Activated CD4-positive, alpha-beta T cell treated with anti-CD3 and anti-CD28 coated beads, Interleukin-10, Interleukin-2, amounts not matched to agents 100 ng/mL and 50 ng/mL, durations not matched to agents 16 hours and 8 hours (primary cell): ENCODE data around the gene BRD2.
"Not testable (repeated sequence)": the region's sequence is repeated elsewhere in the genome, so short reads cannot be mapped to it uniquely, and the experiment has no call there.

Experiments
- DNase-seq: peaks from one replicate; pipeline ENCODE4 v3.0.0-alpha.2; 2020

BRD2 gene

DNA sequence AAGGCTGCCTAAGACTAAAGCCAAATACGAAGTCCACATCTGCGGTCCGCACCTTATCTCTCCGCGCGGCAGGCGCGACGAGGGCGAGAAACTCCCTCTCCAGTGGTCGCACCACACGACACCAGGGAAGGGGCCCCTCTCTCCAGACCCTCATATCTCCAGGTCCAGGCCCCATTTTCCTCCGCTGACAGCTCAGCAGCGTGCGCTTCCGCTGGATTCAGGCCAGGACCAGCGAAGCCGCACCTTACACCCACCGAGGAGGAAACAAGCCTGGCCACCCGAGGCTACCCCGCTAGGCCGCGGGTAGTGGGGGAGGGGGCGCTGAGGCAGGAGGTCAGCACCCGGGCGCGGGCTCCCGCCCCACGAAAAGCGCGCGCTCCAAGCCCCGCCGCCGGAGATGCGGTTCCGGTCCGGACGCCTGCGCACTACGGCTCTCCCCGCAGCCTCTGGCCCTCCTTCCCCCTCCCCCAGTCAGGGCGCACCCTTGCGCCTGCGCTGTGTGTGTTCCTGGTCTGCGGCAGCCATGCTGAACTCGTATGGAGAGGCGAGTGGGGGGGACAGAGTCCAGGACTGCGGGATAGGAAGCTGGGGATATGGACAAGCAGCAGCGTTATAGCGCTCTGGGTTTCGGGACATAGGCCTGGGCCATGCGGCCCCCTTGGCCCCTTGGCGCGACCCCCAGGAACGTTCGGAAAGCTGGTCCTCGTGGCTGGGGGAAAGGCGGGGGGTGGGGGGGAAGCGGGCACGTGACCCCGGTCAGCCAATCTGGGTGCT, at the start of gene BRD2:
TSS of gene BRD2 (plus strand) at position 502 of the 774 bp plus-strand sequence. CDS start 4,305 bp downstream, outside the sequence.
- DNase-seq, result peak; percentile 99

DNA sequence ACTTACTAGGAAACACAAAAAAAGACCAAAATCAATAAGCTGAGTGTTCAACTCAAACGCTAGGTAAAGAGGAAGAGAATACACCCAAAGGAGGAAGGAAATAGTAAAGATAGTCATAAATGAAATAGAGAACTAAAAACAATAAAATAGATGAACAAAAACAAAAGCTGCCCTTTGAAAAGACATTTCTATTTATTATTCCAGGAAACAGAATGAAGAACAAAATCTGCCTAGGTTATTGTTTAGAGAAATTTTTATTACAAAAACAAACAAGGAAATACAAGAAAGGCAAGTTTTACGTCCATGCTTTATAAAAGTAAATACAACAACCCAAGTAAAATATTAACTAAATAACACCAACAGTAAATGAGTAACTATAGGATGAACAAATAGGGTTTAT, 47.7 kb upstream of the BRD2 start:
- no peak for DNase-seq

DNA sequence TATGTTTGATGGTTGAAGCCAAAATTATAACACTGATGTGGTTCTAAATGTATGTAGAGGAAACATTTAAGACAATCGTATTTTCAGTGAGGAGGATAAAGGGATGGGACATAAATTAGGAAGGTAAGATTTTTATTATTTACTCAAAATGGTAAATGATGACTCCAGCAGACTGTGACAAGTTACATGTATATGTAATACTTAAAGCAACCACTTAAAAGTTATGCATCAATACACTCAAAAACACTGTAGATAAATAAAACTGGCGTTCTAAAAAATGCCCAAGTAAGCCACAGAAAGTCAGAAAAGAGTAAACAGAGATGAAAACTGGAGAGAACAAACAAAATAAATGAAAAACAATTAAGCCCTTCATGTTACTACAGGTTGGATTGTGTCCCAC, 46.3 kb upstream of the BRD2 start:
- DNase-seq, result no peak

DNA sequence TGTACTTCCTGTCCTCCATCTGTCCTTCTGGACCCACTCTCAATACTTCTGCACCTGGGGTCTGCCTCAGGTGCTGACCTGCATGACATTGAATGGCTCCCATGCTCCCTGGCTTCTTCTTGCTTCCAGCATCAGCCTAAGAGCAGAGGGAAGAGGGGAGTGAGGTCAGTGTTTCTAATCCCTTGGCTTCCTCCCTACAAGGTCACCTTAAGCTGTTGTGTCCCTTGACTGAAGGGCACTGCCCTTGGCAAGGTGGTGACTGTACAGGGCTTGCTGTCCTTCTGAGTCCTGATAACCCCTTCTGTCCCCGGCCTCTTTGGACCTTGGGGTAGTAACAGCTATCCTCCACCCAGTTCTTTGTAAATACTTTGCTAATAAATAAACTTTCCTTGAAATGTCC, 37.2 kb upstream of the BRD2 start:
- no peak for DNase-seq

DNA sequence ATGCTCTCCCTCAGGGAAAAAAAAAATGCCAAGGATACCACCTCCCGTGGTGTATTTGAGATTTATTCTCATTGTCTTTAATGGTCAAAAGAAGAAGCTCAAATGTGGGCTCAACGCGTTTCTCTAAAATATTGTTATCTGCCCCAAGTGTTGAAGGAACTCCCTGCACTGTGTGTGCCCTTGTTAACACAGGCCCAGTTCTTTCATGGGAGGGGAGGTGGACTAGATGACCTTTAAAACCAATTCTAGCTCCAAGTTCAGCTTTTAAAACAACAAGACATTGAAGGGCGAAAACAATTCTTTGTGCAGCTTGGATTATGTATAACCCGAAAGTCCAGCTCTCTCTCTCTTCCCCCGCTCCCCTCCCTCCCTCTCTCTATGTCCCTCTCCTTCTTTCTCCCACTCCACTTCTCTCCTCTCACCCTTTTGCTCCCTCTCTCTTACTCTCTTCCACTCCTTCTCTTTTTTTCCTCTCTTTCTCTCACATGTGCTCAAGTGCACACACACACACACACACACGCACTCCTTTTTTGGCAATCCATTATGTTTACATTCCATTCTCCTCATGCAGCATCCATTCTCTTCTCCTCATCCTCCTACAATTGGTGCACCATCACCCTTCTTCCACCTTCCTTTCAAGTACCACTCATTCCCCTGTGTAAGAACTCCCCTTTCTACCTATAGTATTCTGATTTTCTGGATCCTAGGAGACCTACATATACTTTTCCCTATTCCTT, 36.1 kb upstream of the BRD2 start:
- no peak for DNase-seq

DNA sequence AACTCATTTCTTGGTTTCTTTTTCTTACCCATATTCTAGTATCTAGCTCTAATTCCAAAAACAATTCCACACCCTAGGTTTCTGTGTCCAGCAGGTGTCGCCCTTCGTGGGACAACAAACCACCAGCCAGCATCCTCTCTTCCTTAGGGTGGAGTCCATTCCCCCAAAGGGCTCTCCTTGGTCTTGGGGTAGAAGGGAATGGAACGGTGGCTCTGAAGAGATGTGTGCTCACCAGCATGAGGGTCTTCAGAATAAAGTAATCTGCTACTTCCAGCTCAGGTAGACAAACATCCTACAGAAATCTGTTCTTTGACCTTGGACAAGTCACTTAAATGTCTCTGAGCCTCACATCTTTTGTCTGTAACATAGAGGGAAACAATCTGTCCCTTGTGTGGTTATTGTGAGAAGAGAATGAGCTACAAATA, 34.7 kb upstream of the BRD2 start:
- peak; percentile 74 for DNase-seq

DNA sequence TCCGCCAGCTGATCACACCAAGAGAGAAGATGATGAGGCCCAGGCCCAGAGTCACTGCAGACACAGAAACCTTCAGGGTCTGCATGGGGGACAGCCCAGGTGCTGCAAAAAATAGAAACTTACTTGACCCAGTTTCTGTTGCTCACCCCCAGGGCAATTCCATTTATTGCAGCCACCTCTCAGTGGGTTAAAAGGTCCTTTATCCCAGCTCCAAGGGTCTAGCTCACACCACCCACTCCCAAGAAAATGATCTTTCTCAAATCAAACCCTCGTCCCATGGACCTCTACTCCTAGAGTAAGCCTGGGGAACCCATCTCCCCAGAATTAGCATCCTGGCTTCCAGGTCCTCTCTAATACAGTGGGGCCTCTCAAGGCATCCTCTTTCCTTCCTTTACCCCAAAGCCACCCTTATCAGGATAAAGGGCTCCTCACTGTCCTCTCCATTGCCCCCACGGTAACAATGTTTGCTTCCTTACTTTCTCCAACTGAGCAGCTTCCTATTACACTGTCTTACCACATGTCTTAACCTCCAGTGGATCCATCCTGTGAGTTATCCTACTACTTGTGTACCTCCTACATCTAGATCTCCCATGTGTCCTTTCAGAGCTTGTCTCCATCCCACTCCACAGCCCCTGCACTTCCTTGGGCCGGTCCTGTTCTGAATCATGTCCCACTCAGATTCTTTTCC, 32.7 kb upstream of the BRD2 start:
- no peak for DNase-seq

DNA sequence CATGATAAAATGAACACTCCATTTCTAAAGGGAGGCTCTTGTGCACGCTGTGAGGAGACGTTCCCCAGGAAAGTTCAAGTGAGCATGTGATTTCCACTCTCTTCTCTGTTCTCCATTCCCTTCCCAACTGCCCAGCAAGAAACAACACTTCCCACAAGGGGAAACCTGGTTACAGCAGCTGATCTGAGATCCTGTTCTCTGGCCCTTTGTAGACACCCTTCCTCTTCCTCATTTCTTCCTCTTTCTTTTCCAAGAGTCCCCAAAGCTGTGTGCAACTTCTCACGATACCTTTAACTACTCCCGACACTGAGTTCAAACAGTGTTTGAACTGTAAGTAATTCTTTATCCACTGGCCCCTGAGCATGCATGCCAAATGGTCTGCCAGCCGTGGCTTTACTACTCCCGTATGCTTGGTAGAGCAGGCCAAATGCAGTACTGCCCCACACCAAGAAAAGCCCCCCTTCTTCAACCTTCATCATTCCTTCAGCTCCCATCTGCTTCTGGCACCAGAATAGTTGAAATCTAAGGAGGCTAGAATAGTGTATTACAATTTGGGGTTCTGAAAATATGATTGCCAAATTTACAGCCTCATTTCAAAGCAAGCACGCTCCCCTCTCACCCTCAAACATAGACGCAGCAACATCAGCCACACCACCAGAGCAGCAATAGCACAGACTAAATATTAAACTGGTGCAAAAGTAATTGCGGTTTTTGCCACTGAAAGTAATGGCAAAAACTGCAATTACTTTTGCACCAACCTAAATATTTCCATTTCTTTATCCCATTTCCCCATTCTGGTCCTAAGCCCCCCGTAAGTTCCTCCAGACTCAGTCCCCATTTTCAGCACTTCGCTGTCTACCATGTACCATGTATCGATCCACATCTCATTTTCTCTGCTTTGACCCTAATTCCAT, 31.9 kb upstream of the BRD2 start:
- no peak for DNase-seq

DNA sequence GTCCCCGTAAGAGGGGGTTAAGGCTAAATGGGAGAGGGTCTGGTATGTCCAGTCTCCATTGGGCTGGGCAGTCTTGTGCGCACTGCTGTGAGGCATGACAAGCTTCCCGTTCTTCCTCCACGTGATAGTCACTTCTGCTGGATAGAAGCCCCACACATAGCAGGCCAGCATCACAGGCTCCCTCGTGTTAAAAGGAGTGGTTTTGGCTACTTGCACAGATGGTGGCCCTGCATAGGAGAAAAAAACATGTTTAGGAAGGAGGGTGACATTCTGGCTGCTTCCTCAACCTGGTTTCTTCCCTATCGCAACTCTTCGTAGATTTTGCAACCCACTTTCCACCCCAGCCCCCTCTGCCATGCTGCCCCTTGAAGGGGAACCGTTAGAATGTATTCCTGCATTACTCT, 31.2 kb upstream of the BRD2 start:
- DNase-seq, result no peak

DNA sequence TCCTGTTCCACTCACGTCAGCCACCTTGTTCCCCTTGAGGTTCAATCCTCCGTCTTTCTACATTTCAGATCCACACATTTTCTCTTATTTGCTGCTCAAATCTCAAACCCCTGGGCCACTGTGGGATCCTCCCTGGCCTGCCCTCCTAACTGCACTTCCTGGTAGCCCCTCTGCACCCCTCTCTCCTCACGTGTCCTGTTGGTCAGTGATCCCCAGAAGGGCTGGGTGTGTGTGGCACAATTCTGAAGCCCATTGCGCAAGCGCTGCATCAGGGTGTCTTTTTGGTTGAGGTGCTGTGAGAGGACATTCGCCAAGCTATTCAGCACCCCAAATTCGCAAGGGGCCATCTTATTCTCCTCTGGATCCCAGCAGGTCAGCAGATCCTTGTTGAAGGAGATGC, 29.9 kb upstream of the BRD2 start:
- DNase-seq, result no peak

DNA sequence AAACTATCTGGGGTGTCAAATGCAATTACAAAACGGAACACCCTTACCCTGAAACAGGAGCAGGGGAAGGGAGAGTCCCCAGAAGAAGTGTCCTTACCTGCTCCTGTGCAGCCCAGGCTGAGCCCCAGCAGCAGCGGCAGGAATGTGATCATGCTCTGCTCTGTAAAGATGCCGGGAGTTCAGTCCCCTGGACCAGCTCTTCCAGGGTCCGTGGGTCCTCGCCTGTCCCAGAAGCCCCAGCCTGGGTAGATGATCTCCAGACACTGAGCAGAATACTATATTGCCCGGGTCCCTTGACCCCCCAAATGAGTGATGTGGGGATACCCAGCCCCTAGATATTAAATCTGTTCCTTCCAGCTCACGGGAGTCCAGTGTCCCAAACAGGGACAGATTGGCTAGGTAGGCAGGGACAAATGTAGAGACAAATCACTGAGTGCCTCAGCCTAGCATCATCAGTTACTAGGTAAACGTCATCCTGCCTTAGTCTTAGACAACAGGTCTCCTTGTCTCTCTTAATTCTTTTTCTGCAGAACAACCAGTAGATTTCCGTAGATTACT, 27.7 kb upstream of the BRD2 start, which contains the start of gene HLA-DMB:
TSS of gene HLA-DMB (minus strand) at position 373 of the 558 bp plus-strand sequence. CDS start at position 152, 221 bp downstream.
- peak; percentile 89 for DNase-seq

DNA sequence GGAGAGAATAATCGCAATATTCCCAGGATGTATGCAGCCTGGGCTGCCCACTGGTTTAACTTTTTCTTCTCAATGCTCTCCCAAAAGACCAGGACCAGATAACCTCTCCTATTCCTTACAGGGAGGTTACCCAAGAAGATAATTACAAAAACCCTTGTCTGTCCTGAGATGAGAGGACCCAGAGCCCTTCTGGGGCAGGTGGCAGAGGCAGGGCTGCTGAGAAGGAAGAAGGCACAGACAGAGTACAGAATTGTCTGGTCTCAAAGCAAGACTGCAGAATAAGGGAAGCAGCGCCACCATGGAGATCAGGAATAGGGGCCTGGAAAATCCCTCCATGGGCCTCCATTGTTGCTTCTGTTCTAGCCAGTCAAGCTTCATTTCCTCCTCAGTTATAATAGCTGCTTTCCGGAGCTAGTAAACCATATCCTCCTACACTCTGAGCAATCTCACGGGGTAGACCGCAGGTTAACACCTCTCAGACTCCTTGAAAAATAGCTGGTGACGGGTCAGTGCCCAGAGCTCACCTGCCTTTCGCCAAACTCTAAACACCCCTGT, 27.1 kb upstream of the BRD2 start:
- peak; percentile 77 for DNase-seq

DNA sequence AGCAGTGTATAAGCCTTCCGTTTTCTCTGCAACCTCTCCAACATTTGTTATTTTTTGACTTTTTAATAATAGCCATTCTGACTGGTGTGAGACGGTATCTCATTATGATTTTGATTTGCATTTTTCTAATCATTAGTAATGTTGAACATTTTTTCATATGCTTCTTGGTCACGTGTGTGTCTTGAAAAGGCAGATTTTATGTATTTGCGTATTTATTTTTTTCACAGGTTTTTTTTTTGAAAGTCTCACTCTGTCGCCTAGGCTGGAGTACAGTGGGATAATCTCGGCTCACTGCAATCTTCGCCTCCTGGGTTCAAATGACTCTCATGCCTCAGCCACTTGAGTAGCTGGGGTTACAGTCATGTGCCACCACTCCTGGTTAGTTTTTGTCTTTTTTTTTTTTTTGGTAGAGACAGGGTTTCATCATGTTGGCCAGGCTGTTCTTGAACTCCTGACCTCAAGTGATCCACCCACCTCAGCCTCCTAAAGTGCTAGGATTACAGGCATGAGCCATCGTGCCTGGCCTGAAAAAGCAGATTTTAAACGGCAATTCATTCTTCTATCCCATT, 25.8 kb upstream of the BRD2 start:
- not testable (repeated sequence) for DNase-seq

DNA sequence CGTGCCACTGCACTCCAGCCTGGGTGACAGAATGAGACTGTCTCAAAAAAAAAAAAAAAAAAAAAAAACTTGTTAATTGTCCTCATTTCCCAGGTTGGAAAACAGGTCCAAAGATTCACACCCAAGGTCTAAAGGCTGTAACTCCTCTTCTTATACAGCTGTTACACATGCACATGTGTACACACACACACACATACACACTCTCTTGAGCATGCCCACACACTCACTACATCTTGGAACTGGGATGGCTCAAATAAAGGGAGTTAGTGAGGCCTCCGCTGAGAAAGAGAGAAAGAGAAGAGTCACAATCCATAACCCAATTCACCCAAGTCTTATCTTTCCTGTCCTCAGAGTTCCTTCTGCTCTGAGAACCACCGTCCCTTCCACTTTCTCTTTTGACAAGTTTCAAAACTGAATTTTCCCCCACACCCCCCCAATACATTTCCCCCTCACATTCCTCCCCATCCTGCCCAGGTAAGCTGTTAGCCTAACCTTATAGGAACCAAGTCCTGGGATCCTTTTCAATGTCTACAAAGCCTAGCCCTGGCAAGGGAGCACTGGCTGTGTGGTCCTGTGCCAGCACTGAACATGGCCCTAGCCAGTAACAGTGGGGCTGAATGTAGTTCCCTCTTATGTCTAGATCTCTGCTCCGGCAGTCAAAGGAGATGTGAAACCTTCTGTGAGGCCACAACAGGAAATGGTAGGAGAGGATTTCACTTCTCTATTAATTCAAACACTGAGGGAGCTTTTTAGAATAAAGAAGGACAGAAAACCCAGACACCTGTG, 24.3 kb upstream of the BRD2 start:
- DNase-seq, result peak; percentile 61

DNA sequence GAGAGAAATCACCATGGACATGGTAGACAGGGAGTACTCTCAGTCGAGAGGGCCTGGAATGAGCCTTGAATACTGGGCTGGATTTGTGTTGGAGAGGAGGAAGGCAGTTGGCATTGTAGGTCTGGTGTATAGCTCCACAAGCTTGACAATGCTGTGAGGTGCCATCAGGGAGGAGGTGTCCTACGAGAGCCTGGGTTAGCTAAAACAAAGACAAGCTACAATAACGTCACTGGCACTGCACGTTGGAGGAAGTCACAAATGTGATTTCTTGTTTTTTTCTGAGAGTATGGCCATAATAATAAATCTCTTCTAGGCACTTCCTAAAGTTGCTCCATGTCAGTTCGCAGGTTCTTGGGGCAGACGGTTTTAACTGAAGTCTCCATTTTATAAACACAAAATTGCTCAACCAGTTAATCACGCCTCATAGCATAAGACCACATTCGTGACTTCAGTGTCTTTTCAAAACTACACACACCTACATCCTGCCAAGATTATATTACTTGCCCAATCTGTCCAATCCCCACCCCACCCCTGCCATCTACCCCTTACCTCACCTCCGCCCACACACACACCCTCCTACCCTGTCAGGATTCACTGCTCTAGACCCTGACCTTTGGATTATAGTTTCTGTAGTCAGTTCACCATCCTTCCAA, 23.2 kb upstream of the BRD2 start:
- DNase-seq, result peak; percentile 31

DNA sequence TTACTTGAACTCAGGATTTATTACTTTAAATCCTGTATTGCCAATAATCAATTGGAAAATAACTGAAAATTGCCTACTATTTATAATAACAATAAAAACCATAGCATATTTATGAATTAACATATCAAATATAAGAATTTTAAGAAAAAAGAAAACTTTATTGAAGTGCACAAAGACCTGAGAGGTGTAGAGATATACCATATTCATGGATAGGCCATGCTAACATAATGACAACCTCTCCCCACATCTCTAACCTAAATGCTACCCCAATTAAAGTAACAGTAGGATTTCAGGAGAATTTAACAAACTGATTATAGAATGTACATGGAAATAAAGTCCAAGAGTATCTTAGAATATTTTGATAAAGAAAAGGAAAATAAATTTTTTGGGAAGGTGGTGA, 22.4 kb upstream of the BRD2 start:
- no peak for DNase-seq

DNA sequence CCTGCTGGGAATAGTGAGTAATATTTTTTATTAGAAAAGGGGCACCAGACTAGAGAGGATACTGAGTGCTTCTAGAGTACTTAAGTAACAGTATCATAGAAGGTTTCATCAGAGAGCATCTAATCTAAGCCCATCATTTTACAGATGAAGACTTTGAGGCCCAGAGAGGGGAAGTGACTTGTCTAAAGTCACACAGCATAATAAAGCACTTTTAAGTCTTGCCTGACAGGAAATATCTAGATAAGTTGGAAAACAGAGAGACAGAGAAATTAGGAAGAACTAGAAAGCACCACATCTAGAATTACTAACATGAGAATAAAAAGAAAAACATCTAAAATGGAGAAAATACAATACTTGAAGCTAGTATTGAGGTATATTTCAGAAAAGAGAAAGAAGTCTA, 21.5 kb upstream of the BRD2 start:
- DNase-seq, result no peak

DNA sequence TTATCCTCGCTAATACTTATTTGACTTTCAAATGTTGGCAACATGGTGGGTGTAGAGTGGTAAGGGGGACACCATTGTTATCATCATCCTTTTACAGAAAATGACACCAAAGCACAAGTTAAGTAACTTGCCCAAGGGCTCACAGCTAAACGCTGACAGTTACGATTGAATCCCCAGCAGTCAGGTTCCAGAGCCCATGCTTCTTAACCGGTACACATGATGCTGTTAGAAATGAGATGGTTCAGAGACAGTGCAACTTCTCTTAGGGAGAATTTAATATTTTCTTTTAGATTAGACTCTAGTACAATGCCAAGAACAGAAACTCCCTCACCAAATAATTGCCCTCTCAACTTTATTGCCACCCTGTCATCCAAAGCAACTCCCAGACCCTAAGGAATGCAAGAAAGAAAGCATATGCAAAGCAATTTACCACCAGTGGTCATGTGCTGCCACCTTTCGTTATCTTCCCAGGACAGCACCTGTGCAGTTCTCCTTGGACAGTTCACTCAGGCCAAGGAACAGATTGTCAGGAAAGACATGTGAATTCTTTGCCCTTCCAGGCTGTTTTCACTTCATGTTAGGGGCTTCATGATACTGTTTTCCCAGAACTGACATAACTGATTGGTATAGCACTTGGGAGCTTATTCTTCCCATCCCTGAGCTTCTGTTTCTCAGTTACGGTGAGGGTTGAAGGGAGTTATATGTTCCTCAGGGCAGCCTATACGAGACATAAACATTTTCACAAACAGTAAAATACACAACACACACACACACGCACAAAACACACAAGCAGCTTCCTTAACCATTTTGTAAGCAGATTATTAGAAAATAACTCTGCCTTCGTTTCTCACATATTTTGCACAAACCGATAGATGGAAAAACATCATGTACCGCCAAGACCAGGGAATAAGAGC, 20.6 kb upstream of the BRD2 start:
- DNase-seq, result peak; percentile 47

DNA sequence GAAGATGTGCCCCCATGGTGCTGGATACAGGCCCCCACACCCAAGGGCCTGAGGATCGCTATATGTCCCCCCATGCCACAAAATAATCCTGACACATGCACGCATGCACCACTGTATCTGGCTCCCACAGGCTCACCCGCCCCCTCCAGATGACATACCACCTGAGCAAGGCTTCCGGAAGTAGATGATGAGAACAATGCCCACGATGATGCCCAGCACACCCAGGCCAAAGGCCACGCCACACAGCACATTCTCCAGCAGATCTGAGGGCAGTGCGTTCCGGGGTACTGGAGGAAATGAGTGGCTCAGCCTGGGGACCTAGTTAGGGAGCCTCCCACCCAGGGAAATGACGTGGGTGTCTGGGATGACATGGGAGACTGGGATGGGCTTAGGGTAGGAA, 19.3 kb upstream of the BRD2 start:
- DNase-seq, result no peak
